Suprapubic skin (tissue), 3 donors: Measurements from ENCODE around the gene KIAA1328.

Source experiments
- CTCF ChIP-seq, 2 donors: fragments of 200-600 bp in 1 of 2; fragments of 450-650 bp in 1 of 2; sonication (generic) in 1 of 2; IDR thresholded peaks; one replicate each; pipeline ENCODE4 v1.5.1; 2016 to 2019; ENCODE audit warnings: antibody characterized with exemption in 2 of 2, mild to moderate bottlenecking in 1 of 2, moderate library complexity in 1 of 2
- POLR2A ChIP-seq, 2 donors: fragments of 450-650 bp; IDR thresholded peaks; one replicate each; pipeline ENCODE4 v1.6.1; 2017; ENCODE audit warnings: antibody characterized with exemption in 2 of 2, mild to moderate bottlenecking in 2 of 2, moderate library complexity in 2 of 2

- TF ChIP-seq POLR2A (IDR thresholded peaks at IDR 0.05) (no peak), CTCF (IDR thresholded peaks at IDR 0.05) (no peak)
Measured at GRCh38 chr18:36888778-36889177, 59.9 kb downstream of the KIAA1328 start.
